NCI-H345 treated with DMSO at 0.1 percent for 48 hours (cell line): ENCODE results near the gene TMC8.
A peak's percentile ranks its signal among the peaks of the same experiment; 100 is the strongest.

Experiments
- DNase-seq: peaks from one replicate; lab custom pipeline; 2025; ENCODE audit not compliant: unreplicated experiment; lab: John Stamatoyannopoulos, UW

Gene TMC8

GRCh38 chr17:78174870-78175642 lies 44.5 kb downstream of the TMC8 start:
- DNase-seq = no peak

- DNase-seq = no peak
Observed at GRCh38 chr17:78175643-78175981, 45.0 kb downstream of the TMC8 start.

- DNase-seq = no peak
Observed at GRCh38 chr17:78176548-78177025, 46.0 kb downstream of the TMC8 start.

GRCh38 chr17:78179372-78179771 lies 48.8 kb downstream of the TMC8 start:
- DNase-seq = no peak

GRCh38 chr17:78180083-78180482 lies 49.5 kb downstream of the TMC8 start:
- no peak for DNase-seq

- DNase-seq = no peak
Observed at GRCh38 chr17:78180508-78180907, 49.9 kb downstream of the TMC8 start.

GRCh38 chr17:78182504-78182903 lies 51.9 kb downstream of the TMC8 start:
- DNase-seq = no peak

- no peak for DNase-seq
Observed at GRCh38 chr17:78183916-78184315, 53.3 kb downstream of the TMC8 start.

GRCh38 chr17:78184351-78184750 lies 53.8 kb downstream of the TMC8 start:
- no peak for DNase-seq

GRCh38 chr17:78184868-78185267 lies 54.3 kb downstream of the TMC8 start:
- DNase-seq = no peak

GRCh38 chr17:78185981-78186691 lies 55.6 kb downstream of the TMC8 start:
- DNase-seq = no peak

GRCh38 chr17:78186692-78187595 lies 56.4 kb downstream of the TMC8 start, which contains the start of the genes AFMID and TK1:
AFMID (plus strand) TSS chr17:78187362; CDS start chr17:78187371, 9 bp downstream.
TK1 (minus strand) TSS chr17:78187052; CDS start chr17:78186994, 58 bp downstream.
- DNase-seq = peak; percentile 98
